Brain microvascular endothelial cell (primary cell): Measurements from ENCODE around the gene PAIP2B.
"Not testable (repeated sequence)": the region's sequence is repeated elsewhere in the genome, so short reads cannot be mapped to it uniquely, and the experiment has no call there.

ENCODE experiments used
- DNase-seq: peaks from one replicate; pipeline ENCODE4 v3.0.0-alpha.2; 2020
- H3K27ac ChIP-seq: fragments of 250-450 bp; sonication (Bioruptor Pico); 2 replicates; pipeline ENCODE4 v1.5.1; 2020; ENCODE audit warnings: mild to moderate bottlenecking, moderate library complexity
- H3K27me3 ChIP-seq: fragments of 250-450 bp; sonication (Bioruptor Pico); replicated peaks from 2 replicates; pipeline ENCODE4 v1.5.1; 2020; ENCODE audit warnings: mild to moderate bottlenecking
- H3K36me3 ChIP-seq: fragments of 250-450 bp; sonication (Bioruptor Pico); replicated peaks from 2 replicates; pipeline ENCODE4 v1.5.1; 2020; ENCODE audit warnings: mild to moderate bottlenecking
- H3K4me3 ChIP-seq: 2 replicates; pipeline ENCODE4 v1.5.1; 2011; ENCODE audit warnings: low read depth, mild to moderate bottlenecking, control low read depth, low read length, moderate library complexity
- CTCF ChIP-seq: IDR thresholded peaks from 2 replicates; pipeline ENCODE4 v1.5.1; 2011; ENCODE audit warnings: low read depth, mild to moderate bottlenecking, moderate library complexity, low read length, control low read depth, inconsistent platforms; ENCODE audit errors: missing control alignments
- in situ Hi-C: cut with HindIII; loops from 2 replicates; pipeline ENCODE4 v1.10.0; 2017; ENCODE audit warnings: low sequenced_read_pairs, low pct_ligation_motif_present

Gene PAIP2B

GRCh38 chr2:71243634-71244301, 16.9 kb upstream of the PAIP2B start:
- Histone ChIP-seq H3K4me3 (no peak overlapping the region), H3K27me3 (peaks cover 2% of the 10 kb centered on the region), H3K27ac (no peak overlapping the region), H3K36me3 (no peaks in the 10 kb centered on the region)
- DNase-seq = no peak
- TF ChIP-seq CTCF = no peak
- in situ Hi-C loops = no loop called here

- H3K27ac ChIP-seq = no peak overlapping the region
- in situ Hi-C loops = no loop called here
- H3K27me3 ChIP-seq = peaks cover 2% of the 10 kb centered on the region
- H3K36me3 ChIP-seq = no peaks in the 10 kb centered on the region
- no peak for DNase-seq
- H3K4me3 ChIP-seq = no peak overlapping the region
- TF ChIP-seq CTCF = no peak
Observed at GRCh38 chr2:71240794-71241193, 13.9 kb upstream of the PAIP2B start.

GRCh38 chr2:71238089-71238488, 11.2 kb upstream of the PAIP2B start:
- in situ Hi-C loops = no loop called here

GRCh38 chr2:71235930-71236587, 9.2 kb upstream of the PAIP2B start:
- H3K27me3 ChIP-seq = no peaks in the 10 kb centered on the region
- in situ Hi-C loops = no loop called here
- no peak overlapping the region for H3K4me3 ChIP-seq
- H3K36me3 ChIP-seq = no peaks in the 10 kb centered on the region
- H3K27ac ChIP-seq = no peak overlapping the region
- TF ChIP-seq CTCF = no peak
- no peak for DNase-seq

More at GRCh38 chr2:71238089-71238488, 11.2 kb upstream of the PAIP2B start:
- no peaks in the 10 kb centered on the region for H3K36me3 ChIP-seq
- no peak overlapping the region for H3K4me3 ChIP-seq
- peaks cover 2% of the 10 kb centered on the region for H3K27me3 ChIP-seq
- no peak for TF ChIP-seq CTCF
- H3K27ac ChIP-seq = no peak overlapping the region
- DNase-seq = no peak

GRCh38 chr2:71233072-71233471, 6.2 kb upstream of the PAIP2B start:
- in situ Hi-C loops, H3K27me3 ChIP-seq, H3K36me3 ChIP-seq, DNase-seq, H3K4me3 ChIP-seq, H3K27ac ChIP-seq: not testable (repeated sequence)

- DNase-seq = no peak
- in situ Hi-C loops = no loop called here
- no peak overlapping the region for H3K27ac ChIP-seq
Observed at GRCh38 chr2:71226096-71226964, 573 bp downstream of the PAIP2B start.

More at GRCh38 chr2:71226096-71226964, 573 bp downstream of the PAIP2B start:
- no peak for TF ChIP-seq CTCF
- no peaks in the 10 kb centered on the region for H3K27me3 ChIP-seq
- H3K36me3 ChIP-seq = no peaks in the 10 kb centered on the region
- H3K4me3 ChIP-seq = peak overlapping the region; percentile 71
